Stimulated activated CD4-positive, alpha-beta T cell treated with anti-CD3 and anti-CD28 coated beads, Interleukin-12 subunit alpha, Interleukin-12 subunit beta, amount 100 ng/mL, for 4 hours (primary cell): ENCODE results near the gene NTRK3.

Source experiments
- DNase-seq: peaks from one replicate; pipeline ENCODE4 v3.0.0-alpha.2; 2020

The NTRK3 gene

GRCh38 chr15:88225461-88225860, 31.1 kb downstream of the NTRK3 start:
- DNase-seq = no peak

- DNase-seq = no peak
These were observed 33.5 kb downstream of the NTRK3 start for GRCh38 chr15:88223084-88223483.

- no peak for DNase-seq
These were observed 34.7 kb downstream of the NTRK3 start for GRCh38 chr15:88221836-88222235.

GRCh38 chr15:88220443-88221335, 35.9 kb downstream of the NTRK3 start:
- no peak for DNase-seq

GRCh38 chr15:88219623-88220022, 36.9 kb downstream of the NTRK3 start:
- DNase-seq = no peak

- no peak for DNase-seq
These were observed 37.9 kb downstream of the NTRK3 start for GRCh38 chr15:88218557-88219221.

GRCh38 chr15:88215066-88215648, 41.4 kb downstream of the NTRK3 start:
- no peak for DNase-seq

- no peak for DNase-seq
These were observed 47.4 kb downstream of the NTRK3 start for GRCh38 chr15:88209111-88209510.

GRCh38 chr15:88208396-88208795, 48.1 kb downstream of the NTRK3 start:
- DNase-seq = no peak

- no peak for DNase-seq
These were observed 49.0 kb downstream of the NTRK3 start for GRCh38 chr15:88207565-88207964.

GRCh38 chr15:88204584-88204983, 52.0 kb downstream of the NTRK3 start:
- DNase-seq = no peak

- DNase-seq = no peak
These were observed 54.3 kb downstream of the NTRK3 start for GRCh38 chr15:88202231-88202630.

- DNase-seq = no peak
These were observed 55.3 kb downstream of the NTRK3 start for GRCh38 chr15:88201207-88201606.

GRCh38 chr15:88196961-88197360, 59.6 kb downstream of the NTRK3 start:
- no peak for DNase-seq

GRCh38 chr15:88194162-88194561, 62.4 kb downstream of the NTRK3 start:
- DNase-seq = no peak

- no peak for DNase-seq
These were observed 63.1 kb downstream of the NTRK3 start for GRCh38 chr15:88193415-88193814.

GRCh38 chr15:88191812-88192165, 64.8 kb downstream of the NTRK3 start:
- no peak for DNase-seq

GRCh38 chr15:88190232-88190631, 66.3 kb downstream of the NTRK3 start:
- no peak for DNase-seq

GRCh38 chr15:88188300-88188699, 68.2 kb downstream of the NTRK3 start:
- no peak for DNase-seq

- DNase-seq = no peak
These were observed 69.3 kb downstream of the NTRK3 start for GRCh38 chr15:88187195-88187594.

GRCh38 chr15:88185584-88185983, 71.0 kb downstream of the NTRK3 start:
- no peak for DNase-seq

GRCh38 chr15:88181613-88182012, 74.9 kb downstream of the NTRK3 start:
- no peak for DNase-seq

GRCh38 chr15:88179562-88179961, 77.0 kb downstream of the NTRK3 start:
- no peak for DNase-seq

- no peak for DNase-seq
These were observed 77.9 kb downstream of the NTRK3 start for GRCh38 chr15:88178631-88179030.
